T-cell (primary cell): ENCODE data around the gene XAB2. TPM values are rescaled to one million over a fixed set of nuclear protein-coding genes. Genes with fewer than 3 reads are reported as not detected.

ENCODE experiments used
- ATAC-seq, 4 experiments: fragments of 200-7000 bp in 3 of 4; fragments of 150-1000 bp in 1 of 4; cut with Tn5 transposase; replicated peaks in 1 of 4; 1 replicate in 3 of 4; 2 replicates in 1 of 4; pipeline ENCODE4 v1.10.0; 2021; ENCODE audit warnings: moderate library complexity in 3 of 4, mild to moderate bottlenecking in 2 of 4, moderate number of reproducible peaks in 1 of 4
- CTCF ChIA-PET, 2 donors: fragments of 300-600 bp; sonication (Branson Sonifier 250); formaldehyde crosslinking; loops; one replicate each; lab custom pipeline; 2022; ENCODE audit warnings: antibody characterized with exemption in 2 of 2; lab: Charles Lee
- POLR2A ChIA-PET, 2 donors: fragments of 300-600 bp; sonication (Branson Sonifier 250); formaldehyde crosslinking; loops; one replicate each; lab custom pipeline; 2022; ENCODE audit warnings: antibody characterized with exemption in 2 of 2; lab: Charles Lee
- DNase-seq, 35 experiments: peaks; one replicate each; pipeline versions ENCODE4 v3.0.0 to v3.0.0-alpha.2; 2013 to 2023
- H3K27ac ChIP-seq: one replicate; pipeline ENCODE4 v1.5.1; 2013; ENCODE audit warnings: low read length
- H3K27me3 ChIP-seq, 2 experiments: replicated peaks in 1 of 2; 1 replicate in 1 of 2; 2 replicates in 1 of 2; pipeline versions ENCODE4 v1.6.1 to v1.7.0; 2013; ENCODE audit warnings: low read length in 1 of 2, mixed read lengths in 1 of 2; ENCODE audit not compliant: control insufficient read depth in 2 of 2, insufficient read depth in 2 of 2; ENCODE audit errors: extremely low read depth in 1 of 2
- H3K36me3 ChIP-seq, 2 donors: 1 replicate in 1 of 2; 2 replicates in 1 of 2; pipeline versions ENCODE4 v1.6.1 to v1.7.0; 2013; ENCODE audit warnings: low read length in 1 of 2; ENCODE audit not compliant: control insufficient read depth in 2 of 2, insufficient read depth in 1 of 2; ENCODE audit errors: extremely low read depth in 1 of 2
- H3K4me1 ChIP-seq, 2 experiments: 1 replicate in 1 of 2; 2 replicates in 1 of 2; pipeline versions ENCODE4 v1.6.1 to v1.7.0; 2013; ENCODE audit warnings: low read length in 2 of 2, mixed read lengths in 1 of 2; ENCODE audit not compliant: insufficient read depth in 2 of 2, control insufficient read depth in 1 of 2; ENCODE audit errors: extremely low read depth in 1 of 2
- H3K4me3 ChIP-seq, 2 donors: 1 replicate in 1 of 2; 2 replicates in 1 of 2; pipeline versions ENCODE4 v1.5.1 to v1.7.0; 2013; ENCODE audit warnings: mild to moderate bottlenecking in 2 of 2, low read length in 1 of 2, moderate library complexity in 1 of 2; ENCODE audit not compliant: control insufficient read depth in 1 of 2; ENCODE audit errors: extremely low read depth in 1 of 2
- H3K9me3 ChIP-seq: 2 replicates; pipeline ENCODE4 v1.7.0; 2013
- H3K27ac Mint-ChIP-seq, 2 donors: one replicate each; pipeline ENCODE4 v1.8.0; 2020 to 2021; ENCODE audit warnings: mild to moderate bottlenecking in 2 of 2, mixed read lengths in 2 of 2
- H3K27me3 Mint-ChIP-seq, 2 donors: one replicate each; pipeline ENCODE4 v1.8.0; 2021 to 2022; ENCODE audit warnings: mixed read lengths in 2 of 2
- H3K36me3 Mint-ChIP-seq: one replicate; pipeline ENCODE4 v1.8.0; 2021; ENCODE audit warnings: mixed read lengths
- H3K4me1 Mint-ChIP-seq, 3 donors: one replicate each; pipeline ENCODE4 v1.8.0; 2020 to 2022; ENCODE audit warnings: mixed read lengths in 3 of 3, mild to moderate bottlenecking in 1 of 3
- H3K4me3 Mint-ChIP-seq, 3 donors: one replicate each; pipeline ENCODE4 v1.8.0; 2020 to 2022; ENCODE audit warnings: mild to moderate bottlenecking in 3 of 3, mixed read lengths in 3 of 3, moderate library complexity in 3 of 3
- H3K9me3 Mint-ChIP-seq, 3 donors: one replicate each; pipeline ENCODE4 v1.8.0; 2020 to 2022; ENCODE audit warnings: mixed read lengths in 3 of 3
- WGBS: methylation state at CpG from one replicate; pipeline ENCODE4 v1.1.5; 2013; ENCODE audit warnings: missing lambda C conversion rate; ENCODE audit not compliant: insufficient coverage; 5-methylcytosine and 5-hydroxymethylcytosine counted together
- total RNA-seq, 35 experiments: library from RNA in 6 of 35; stranded (reverse) in 6 of 35; fragments of 120-200 nt in 1 of 35; gene quantifications; one replicate each; pipeline versions ENCODE4 v1.2.1 to v1.2.4 and lab custom pipeline; 2013 to 2026

XAB2 gene
- total RNA-seq, 5 donors from 2014 or later (not counting 1 experiment from before 2014, with no cell fraction given): 59.9 to 82.6 (median 78.1) TPM

DNA sequence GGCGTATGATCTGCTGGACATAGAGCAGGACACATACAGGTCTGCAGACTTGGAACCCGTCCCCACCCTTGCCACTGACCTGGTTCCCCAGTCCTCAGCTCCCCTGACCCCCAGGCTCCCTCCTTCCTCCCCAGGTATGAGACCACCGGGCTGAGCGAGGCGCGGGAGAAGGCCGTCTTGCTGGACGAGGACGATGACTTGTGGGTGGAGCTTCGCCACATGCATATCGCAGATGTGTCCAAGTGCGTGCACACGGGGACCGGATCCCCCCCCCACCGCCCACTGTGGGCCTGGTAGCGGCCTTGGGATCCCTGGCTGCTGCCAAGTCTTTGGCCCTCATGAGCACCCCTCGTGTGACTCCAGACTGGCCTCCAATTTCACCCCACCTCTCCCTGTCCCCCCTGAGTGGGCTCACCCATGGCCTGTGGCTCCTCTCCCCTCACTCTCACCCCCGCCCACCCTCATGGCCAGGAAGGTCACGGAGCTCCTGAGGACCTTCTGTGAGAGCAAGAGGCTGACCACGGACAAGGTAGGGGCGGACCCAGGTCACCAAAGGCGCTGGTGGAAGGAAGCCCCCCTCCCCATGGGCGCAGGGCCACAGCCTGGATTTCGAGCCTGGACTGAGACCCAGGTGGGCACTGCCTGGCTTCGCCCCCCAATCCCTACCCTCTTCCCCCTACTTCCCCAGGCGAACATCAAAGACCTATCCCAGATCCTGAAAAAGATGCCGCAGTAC is 13.1 kb upstream of the XAB2 start:
- CTCF ChIA-PET: no interaction called here

DNA sequence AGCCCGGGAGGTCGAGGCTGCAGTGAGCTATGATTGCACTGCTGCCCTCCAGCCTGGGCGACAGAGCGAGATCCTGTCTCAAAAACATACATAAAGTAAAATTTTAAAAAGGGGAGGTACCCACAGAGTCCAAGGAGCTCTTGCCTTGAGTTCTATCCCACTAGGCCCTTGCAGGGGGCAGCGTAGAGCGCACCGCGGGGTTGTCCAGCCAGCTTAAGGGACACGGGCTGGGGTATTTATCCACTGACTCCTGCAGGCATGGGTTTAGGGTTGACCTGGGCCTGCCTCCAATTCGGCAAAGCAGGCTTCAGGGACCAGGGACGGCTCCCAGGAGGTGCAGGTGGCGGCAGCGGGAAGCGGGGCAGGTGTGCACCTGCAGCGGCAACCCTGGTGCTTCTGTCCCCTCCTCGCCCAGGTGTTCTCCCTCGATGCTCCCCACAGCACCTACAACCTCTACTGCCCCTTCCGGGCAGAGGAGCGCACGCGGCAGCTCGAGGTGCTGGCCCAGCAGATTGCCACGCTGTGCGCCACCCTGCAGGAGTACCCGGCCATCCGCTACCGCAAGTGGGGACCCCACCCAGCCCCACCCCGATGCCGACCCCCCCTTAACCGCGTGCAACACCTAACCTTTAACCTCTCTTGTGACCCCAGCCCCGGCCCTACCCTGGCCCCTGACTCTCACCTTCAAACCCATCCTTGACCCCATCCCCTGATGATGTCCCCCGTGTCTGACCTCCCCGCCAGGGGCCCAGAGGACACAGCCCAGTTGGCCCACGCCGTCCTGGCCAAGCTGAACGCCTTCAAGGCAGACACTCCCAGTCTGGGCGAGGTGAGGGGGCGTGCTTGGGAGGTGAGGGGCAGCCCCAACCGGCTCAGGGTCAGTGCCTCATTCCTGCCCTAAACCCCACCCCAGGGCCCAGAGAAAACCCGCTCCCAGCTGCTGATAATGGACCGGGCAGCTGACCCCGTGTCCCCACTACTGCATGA is 12.2 kb upstream of the XAB2 start:
- H3K9me3 Mint-ChIP-seq: no peaks in the 10 kb centered on the region
- no peak overlapping the region for H3K27ac Mint-ChIP-seq
- H3K36me3 ChIP-seq: peaks cover 9 to 34% of the 10 kb centered on the region in 2 donors

More for the DNA sequence above, 13.1 kb upstream of the XAB2 start:
- Mint-ChIP-seq H3K4me3 (no peak overlapping the region), H3K27me3 (no peaks in the 10 kb centered on the region), H3K9me3 (no peaks in the 10 kb centered on the region), H3K36me3 (peaks cover 17% of the 10 kb centered on the region), H3K4me1 (peaks cover 22 to 27% (median 23%) of the 10 kb centered on the region in 3 donors), H3K27ac (no peak overlapping the region)
- peaks cover 0 to 26% of the 10 kb centered on the region in 2 experiments for H3K4me1 ChIP-seq
- peaks cover 0 to 2% of the 10 kb centered on the region in 2 experiments for H3K27me3 ChIP-seq
- peaks cover 13 to 37% of the 10 kb centered on the region in 2 donors for H3K36me3 ChIP-seq
- no peak overlapping the region for H3K4me3 ChIP-seq
- no peaks in the 10 kb centered on the region for H3K9me3 ChIP-seq
- POLR2A ChIA-PET: no interaction called here
- no peak for ATAC-seq
- 94% methylated on average over 23 of the region's 27 CpGs for WGBS
- no peak overlapping the region for H3K27ac ChIP-seq
- no peak for DNase-seq

DNA sequence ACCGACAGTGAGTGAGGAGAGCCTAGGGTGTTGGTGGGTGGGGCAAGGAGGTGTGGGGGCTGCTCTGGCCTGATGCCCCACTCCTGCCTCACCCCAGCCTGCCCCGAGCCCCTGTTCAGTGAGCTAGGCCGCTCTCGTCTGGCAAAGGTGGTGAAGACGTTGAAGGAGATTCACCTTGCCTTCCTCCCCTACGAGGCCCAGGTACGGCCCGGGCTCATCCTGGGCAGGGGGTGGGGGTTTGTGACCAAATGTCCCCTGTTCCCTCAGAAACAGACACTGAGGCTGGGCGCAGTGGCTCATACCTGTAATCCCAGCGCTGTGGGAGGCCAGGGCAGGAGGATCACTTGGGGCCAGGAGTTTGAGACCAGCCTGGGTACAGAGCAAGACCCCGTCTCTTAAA is 11.5 kb upstream of the XAB2 start:
- H3K27ac Mint-ChIP-seq: no peak overlapping the region
- H3K36me3 ChIP-seq: peaks cover 7 to 27% of the 10 kb centered on the region in 2 donors
- WGBS: 100% methylated on average over 5 of the region's 11 CpGs
- H3K27me3 ChIP-seq: peaks cover 0 to 2% of the 10 kb centered on the region in 2 experiments
- no peak overlapping the region for H3K27ac ChIP-seq
- DNase-seq (no peak), ATAC-seq (no peak)
- no peaks in the 10 kb centered on the region for H3K9me3 Mint-ChIP-seq
- H3K4me3 Mint-ChIP-seq: no peak overlapping the region
- peaks cover 32 to 36% (median 33%) of the 10 kb centered on the region in 3 donors for H3K4me1 Mint-ChIP-seq
- ChIA-PET CTCF (no interaction called here), POLR2A (no interaction called here)
- no peak overlapping the region for H3K4me3 ChIP-seq
- H3K36me3 Mint-ChIP-seq: peaks cover 15% of the 10 kb centered on the region
- H3K9me3 ChIP-seq: no peaks in the 10 kb centered on the region
- no peaks in the 10 kb centered on the region for H3K27me3 Mint-ChIP-seq
- peaks cover 0 to 39% of the 10 kb centered on the region in 2 experiments for H3K4me1 ChIP-seq

More for the DNA sequence above, 12.2 kb upstream of the XAB2 start:
- Histone ChIP-seq H3K27ac (no peak overlapping the region), H3K9me3 (no peaks in the 10 kb centered on the region), H3K4me1 (peaks cover 0 to 31% of the 10 kb centered on the region in 2 experiments), H3K4me3 (no peak overlapping the region), H3K27me3 (peaks cover 0 to 2% of the 10 kb centered on the region in 2 experiments)
- 95% methylated on average over 19 of the region's 43 CpGs for WGBS
- H3K4me1 Mint-ChIP-seq: peaks cover 25 to 30% (median 26%) of the 10 kb centered on the region in 3 donors
- POLR2A ChIA-PET: interaction anchor here in 1 of 2 donors (0.5 kb wide), 1 partner anchor 218 kb away, joined by 4 read pairs; no protein-coding TSS in a partner anchor
- H3K4me3 Mint-ChIP-seq: no peak overlapping the region
- no peaks in the 10 kb centered on the region for H3K27me3 Mint-ChIP-seq
- DNase-seq (no peak), ATAC-seq (no peak)
- CTCF ChIA-PET: no interaction called here
- H3K36me3 Mint-ChIP-seq: peaks cover 17% of the 10 kb centered on the region

DNA sequence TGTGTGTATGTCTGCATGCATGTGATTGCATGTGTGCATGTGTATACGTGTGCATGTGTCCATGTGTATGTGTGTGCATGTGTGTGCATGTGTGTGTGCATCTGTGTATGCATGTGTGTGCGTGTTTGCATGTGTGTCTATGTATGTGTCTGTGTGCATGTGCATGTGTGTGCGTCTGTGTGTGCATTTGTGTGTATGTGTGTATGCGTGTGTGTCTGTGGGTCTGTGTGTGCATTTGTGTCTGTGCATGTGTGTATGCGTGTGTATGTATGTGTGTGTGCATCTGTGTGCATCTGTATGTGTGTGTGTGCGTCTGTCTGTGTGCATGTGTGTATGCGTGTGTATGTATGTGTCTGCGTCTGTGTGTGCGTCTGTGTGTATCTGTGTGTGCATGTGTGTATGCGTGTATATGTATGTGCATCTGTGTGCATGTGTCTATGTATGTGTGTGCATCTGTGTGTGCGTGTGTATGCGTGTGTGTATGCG is 10.6 kb upstream of the XAB2 start:
- H3K36me3 ChIP-seq: peaks cover 4 to 23% of the 10 kb centered on the region in 2 donors
- 96% methylated on average over 13 of the region's 13 CpGs for WGBS
- peak overlapping the region in 2 of 3 donors; percentile 31 to 80 for H3K4me3 Mint-ChIP-seq
- peaks cover 0 to 45% of the 10 kb centered on the region in 2 experiments for H3K4me1 ChIP-seq
- peaks cover 38 to 42% (median 41%) of the 10 kb centered on the region in 3 donors for H3K4me1 Mint-ChIP-seq
- ChIA-PET POLR2A (no interaction called here), CTCF (no interaction called here)
- DNase-seq: no peak
- no peak overlapping the region for H3K27ac Mint-ChIP-seq
- no peaks in the 10 kb centered on the region for H3K27me3 Mint-ChIP-seq
- H3K4me3 ChIP-seq: no peak overlapping the region
- peaks cover 12% of the 10 kb centered on the region for H3K36me3 Mint-ChIP-seq
- H3K27ac ChIP-seq: no peak overlapping the region
- H3K27me3 ChIP-seq: peaks cover 0 to 2% of the 10 kb centered on the region in 2 experiments
- ATAC-seq: no peak
- H3K9me3 Mint-ChIP-seq: no peaks in the 10 kb centered on the region
- no peaks in the 10 kb centered on the region for H3K9me3 ChIP-seq

DNA sequence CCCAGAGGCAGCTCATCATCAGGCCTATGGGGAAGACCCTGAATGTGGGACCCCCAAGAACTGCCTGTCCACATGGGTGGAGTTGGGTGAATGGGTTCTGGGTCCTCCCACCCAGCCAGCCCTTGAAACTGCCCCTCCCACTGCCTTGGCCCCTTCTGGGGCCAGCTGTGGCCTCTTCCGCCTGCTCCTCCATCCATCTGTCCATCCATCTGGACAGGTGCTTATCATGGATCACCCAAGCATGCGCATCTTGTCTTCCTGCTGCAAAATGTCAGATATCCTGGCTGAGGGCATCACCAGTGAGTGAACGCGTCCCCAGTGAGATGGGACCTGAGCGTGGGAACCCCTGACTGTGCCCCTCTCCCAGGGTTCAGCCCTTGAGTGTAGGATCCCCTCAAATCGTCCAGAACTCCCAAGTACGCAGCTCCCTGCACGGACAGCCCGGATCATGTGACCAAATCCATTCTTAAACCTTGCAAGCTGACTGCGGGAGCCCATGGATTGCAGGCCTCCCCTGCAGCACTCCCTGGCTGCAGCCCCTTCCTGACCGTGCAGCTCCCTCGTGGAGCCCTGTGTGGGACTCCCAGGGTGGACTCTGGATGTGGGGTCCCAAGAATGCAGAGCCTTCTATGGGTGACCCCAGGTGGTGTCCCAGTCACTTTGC is 9.6 kb upstream of the XAB2 start:
- CTCF ChIA-PET: no interaction called here
- Histone ChIP-seq H3K4me3 (no peak overlapping the region), H3K9me3 (no peaks in the 10 kb centered on the region), H3K4me1 (peaks cover 0 to 45% of the 10 kb centered on the region in 2 experiments), H3K36me3 (peaks cover 4 to 16% of the 10 kb centered on the region in 2 donors), H3K27ac (no peak overlapping the region), H3K27me3 (peaks cover 0 to 2% of the 10 kb centered on the region in 2 experiments)
- peak overlapping the region; percentile 44 to 80 (median 54) for H3K4me3 Mint-ChIP-seq
- H3K4me1 Mint-ChIP-seq: peaks cover 38 to 45% (median 43%) of the 10 kb centered on the region in 3 donors
- H3K36me3 Mint-ChIP-seq: peaks cover 12% of the 10 kb centered on the region
- POLR2A ChIA-PET: no interaction called here
- DNase-seq (no peak), ATAC-seq (no peak)
- 97% methylated on average over 12 of the region's 12 CpGs for WGBS
- H3K9me3 Mint-ChIP-seq: no peaks in the 10 kb centered on the region
- no peaks in the 10 kb centered on the region for H3K27me3 Mint-ChIP-seq
- peak overlapping the region in 1 of 2 donors; percentile 68 for H3K27ac Mint-ChIP-seq
